Measurements from ENCODE around the gene TIPRL.

GRCh38 chr1:168180148-168180524 lies 1.4 kb downstream of the TIPRL start:
- TF ChIP-seq, protein P1, sequence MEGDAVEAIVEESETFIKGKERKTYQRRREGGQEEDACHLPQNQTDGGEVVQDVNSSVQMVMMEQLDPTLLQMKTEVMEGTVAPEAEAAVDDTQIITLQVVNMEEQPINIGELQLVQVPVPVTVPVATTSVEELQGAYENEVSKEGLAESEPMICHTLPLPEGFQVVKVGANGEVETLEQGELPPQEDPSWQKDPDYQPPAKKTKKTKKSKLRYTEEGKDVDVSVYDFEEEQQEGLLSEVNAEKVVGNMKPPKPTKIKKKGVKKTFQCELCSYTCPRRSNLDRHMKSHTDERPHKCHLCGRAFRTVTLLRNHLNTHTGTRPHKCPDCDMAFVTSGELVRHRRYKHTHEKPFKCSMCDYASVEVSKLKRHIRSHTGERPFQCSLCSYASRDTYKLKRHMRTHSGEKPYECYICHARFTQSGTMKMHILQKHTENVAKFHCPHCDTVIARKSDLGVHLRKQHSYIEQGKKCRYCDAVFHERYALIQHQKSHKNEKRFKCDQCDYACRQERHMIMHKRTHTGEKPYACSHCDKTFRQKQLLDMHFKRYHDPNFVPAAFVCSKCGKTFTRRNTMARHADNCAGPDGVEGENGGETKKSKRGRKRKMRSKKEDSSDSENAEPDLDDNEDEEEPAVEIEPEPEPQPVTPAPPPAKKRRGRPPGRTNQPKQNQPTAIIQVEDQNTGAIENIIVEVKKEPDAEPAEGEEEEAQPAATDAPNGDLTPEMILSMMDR (IDR thresholded peaks at IDR 0.05): no peak
- TF ChIP-seq POLR2AphosphoS5 (IDR thresholded peaks at IDR 0.05; ENCODE audit: insufficient read depth in 1 of 2, low read depth in 1 of 2) (no peak), POLR2A (IDR thresholded peaks at IDR 0.05) (no peak)
